Fibroblast of the aortic adventitia (primary cell): ENCODE data around the gene ABHD5. TPM values are rescaled to one million over a fixed set of nuclear protein-coding genes. Genes with fewer than 3 reads are reported as not detected.

Experiments used
- DNase-seq: peaks from one replicate; pipeline ENCODE4 v3.0.0-alpha.2; 2010; ENCODE audit warnings: low read depth
- H3K4me3 ChIP-seq: 2 replicates; pipeline ENCODE4 v1.5.1; 2011; ENCODE audit warnings: low read depth, mild to moderate bottlenecking, control low read depth, low read length, moderate library complexity
- CTCF ChIP-seq: IDR thresholded peaks from 2 replicates; pipeline ENCODE4 v1.5.1; 2011; ENCODE audit warnings: mild to moderate bottlenecking, low read length, control low read depth, inconsistent platforms; ENCODE audit not compliant: insufficient read depth
- total RNA-seq: library from RNA; depleted of rRNA; stranded (reverse); fragments of >200 nt; gene quantifications from 2 replicates; pipeline ENCODE4 v1.2.3, GENCODE V29; 2012; ENCODE audit warnings: low replicate concordance

The ABHD5 gene
- total RNA-seq, 1 donor, result 27.4 TPM

- no peak for TF ChIP-seq CTCF
Observed at GRCh38 chr3:43687499-43687811, 3.3 kb upstream of the ABHD5 start.

DNA sequence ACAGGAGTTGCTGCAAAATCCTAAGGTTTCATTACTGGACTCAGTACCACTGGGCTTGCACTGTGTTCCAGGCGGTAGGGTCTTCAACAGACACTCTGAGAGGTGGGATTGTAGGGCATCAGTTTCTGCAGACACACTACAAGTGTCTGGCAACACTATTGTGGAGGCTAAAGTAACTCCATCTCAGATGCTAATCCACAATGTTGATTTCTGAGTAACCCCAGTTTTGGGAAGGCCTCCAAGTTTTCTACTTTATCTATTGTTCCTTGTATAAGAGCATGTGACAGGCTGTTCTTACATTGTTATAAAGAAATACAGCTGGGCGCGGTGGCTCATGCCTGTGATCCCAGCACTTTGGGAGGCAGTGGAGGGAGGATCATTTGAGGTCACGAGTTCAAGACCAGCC lies 2.5 kb upstream of the ABHD5 start:
- TF ChIP-seq CTCF, result no peak
- DNase-seq, result peak; percentile 82
- H3K4me3 ChIP-seq, result no peak overlapping the region

More at GRCh38 chr3:43687499-43687811, 3.3 kb upstream of the ABHD5 start:
- no peak for DNase-seq
- no peak overlapping the region for H3K4me3 ChIP-seq

- TF ChIP-seq CTCF, result no peak
- DNase-seq, result no peak
- H3K4me3 ChIP-seq, result no peak overlapping the region
Observed at GRCh38 chr3:43689166-43689565, 1.6 kb upstream of the ABHD5 start.

GRCh38 chr3:43689766-43690399 lies 855 bp upstream of the ABHD5 start:
- no peak for DNase-seq
- TF ChIP-seq CTCF, result no peak
- H3K4me3 ChIP-seq, result peak overlapping the region; percentile 86

- no peak for TF ChIP-seq CTCF
- peak overlapping the region; percentile 86 for H3K4me3 ChIP-seq
- DNase-seq, result peak; percentile 24
Observed at GRCh38 chr3:43691120-43691995, 620 bp downstream of the ABHD5 start.

- DNase-seq, result no peak
- no peak for TF ChIP-seq CTCF
- peak overlapping the region; percentile 86 for H3K4me3 ChIP-seq
Observed at GRCh38 chr3:43692085-43692855, 1.5 kb downstream of the ABHD5 start.
